ENCODE measurements around the gene SEC14L6. TPM values are rescaled to one million over a fixed set of nuclear protein-coding genes. Genes with fewer than 3 reads are reported as not detected.

Gene SEC14L6
- total RNA-seq, 1 experiment from 2014 or later = not detected

DNA sequence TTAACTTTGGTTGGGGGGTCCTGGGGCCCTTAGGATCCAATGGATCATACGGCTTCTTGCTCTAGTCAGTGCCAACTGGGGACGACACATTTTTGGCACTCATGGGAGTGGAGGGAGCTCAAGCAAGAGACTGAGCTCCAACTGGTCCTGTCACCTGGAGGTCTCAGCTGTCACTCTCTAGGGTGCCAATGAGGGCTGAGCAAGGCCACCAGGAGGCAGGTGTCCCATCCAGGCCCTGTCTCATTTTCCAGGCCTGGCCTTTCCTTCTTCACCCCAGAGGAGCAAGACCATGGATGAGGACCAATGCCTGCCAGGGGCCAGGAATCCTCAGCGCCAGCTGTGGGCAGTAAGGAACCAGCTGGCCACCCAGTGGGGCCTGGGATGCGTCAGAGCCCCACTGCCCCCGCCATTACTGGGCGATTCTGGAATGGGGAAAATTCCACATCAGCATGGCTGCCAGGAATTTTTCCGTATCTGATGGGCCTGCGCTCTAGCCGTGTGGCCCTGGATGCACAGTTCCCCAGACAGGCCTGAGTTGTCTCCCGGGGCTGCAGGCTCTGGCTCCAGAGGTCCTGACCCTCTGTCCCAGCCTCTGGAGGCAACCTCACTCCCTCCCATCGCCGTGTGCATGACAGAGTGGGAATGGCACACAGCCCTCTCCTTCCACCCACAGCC lies 28.6 kb upstream of the SEC14L6 start:
- POLR2A ChIA-PET = interaction anchor here (1.1 kb wide), 1 partner anchor 16 kb away, joined by 4 read pairs; the partner anchor contains the start of gene PES1
- Mint-ChIP-seq H3K4me1 (ENCODE audit: insufficient read depth, unreplicated experiment) (peaks cover 5% of the 10 kb centered on the region), H3K4me3 (ENCODE audit: unreplicated experiment) (no peak overlapping the region), H3K27ac (ENCODE audit: low read depth, unreplicated experiment) (no peak overlapping the region), H3K27me3 (ENCODE audit: insufficient read depth, unreplicated experiment) (no peaks in the 10 kb centered on the region), H3K9me3 (ENCODE audit: unreplicated experiment) (no peaks in the 10 kb centered on the region), H3K36me3 (ENCODE audit: insufficient read depth, unreplicated experiment) (peaks cover 57% of the 10 kb centered on the region)
- no peak for DNase-seq (ENCODE audit: unreplicated experiment)
- intact Hi-C loops (cut with micrococcal nuclease) = no loop called here
- no peak for TF ChIP-seq CTCF (IDR thresholded peaks at IDR 0.05; ENCODE audit: unreplicated experiment)
- CTCF ChIA-PET = interaction anchor here (0.6 kb wide), 1 partner anchor 129 kb away, joined by 4 read pairs; no protein-coding TSS in a partner anchor
- no TSS peak for BruUV-seq (replicated peaks)

- ChIA-PET POLR2A (interaction anchor here (1.1 kb wide), 1 partner anchor 17 kb away, joined by 4 read pairs; the partner anchor contains the start of gene PES1), CTCF (no interaction called here)
- Mint-ChIP-seq H3K4me3 (ENCODE audit: unreplicated experiment) (no peak within 1 kb of the TSS), H3K36me3 (ENCODE audit: insufficient read depth, unreplicated experiment) (peaks cover 49% of the 10 kb centered on the region), H3K27me3 (ENCODE audit: insufficient read depth, unreplicated experiment) (peaks cover 6% of the 10 kb centered on the region), H3K4me1 (ENCODE audit: insufficient read depth, unreplicated experiment) (peaks cover 5% of the 10 kb centered on the region), H3K27ac (ENCODE audit: low read depth, unreplicated experiment) (no peak within 1 kb of the TSS), H3K9me3 (ENCODE audit: unreplicated experiment) (no peaks in the 10 kb centered on the region)
- no TSS peak for BruUV-seq (replicated peaks)
- intact Hi-C loops (cut with micrococcal nuclease) = no loop called here
- DNase-seq (ENCODE audit: unreplicated experiment) = no peak
- no peak for TF ChIP-seq CTCF (IDR thresholded peaks at IDR 0.05; ENCODE audit: unreplicated experiment)
Measured at GRCh38 chr22:30574095-30574981, 27.8 kb upstream of the SEC14L6 start, which contains the start of gene GAL3ST1. Gene GAL3ST1, minus strand, starts transcription at chr22:30574665. Its CDS starts 17,273 bp downstream, at chr22:30557392.

- Mint-ChIP-seq H3K4me3 (ENCODE audit: unreplicated experiment) (no peak overlapping the region), H3K4me1 (ENCODE audit: insufficient read depth, unreplicated experiment) (peaks cover 5% of the 10 kb centered on the region), H3K9me3 (ENCODE audit: unreplicated experiment) (no peaks in the 10 kb centered on the region), H3K27ac (ENCODE audit: low read depth, unreplicated experiment) (no peak overlapping the region), H3K36me3 (ENCODE audit: insufficient read depth, unreplicated experiment) (peaks cover 42% of the 10 kb centered on the region), H3K27me3 (ENCODE audit: insufficient read depth, unreplicated experiment) (peaks cover 13% of the 10 kb centered on the region)
- CTCF ChIA-PET = no interaction called here
- POLR2A ChIA-PET = no interaction called here
- DNase-seq (ENCODE audit: unreplicated experiment) = no peak
- BruUV-seq (replicated peaks) = no TSS peak
- no peak for TF ChIP-seq CTCF (IDR thresholded peaks at IDR 0.05; ENCODE audit: unreplicated experiment)
- intact Hi-C loops (cut with micrococcal nuclease) = no loop called here
Measured at GRCh38 chr22:30573594-30574094, 27.1 kb upstream of the SEC14L6 start.
